Heart left ventricle (tissue), 16 donors: ENCODE results near the gene GREB1. TPM values are rescaled to one million over a fixed set of nuclear protein-coding genes. Genes with fewer than 3 reads are reported as not detected.

Experiments
- ATAC-seq, 4 donors: fragments of 200-7000 bp; cut with Tn5 transposase; one replicate each; pipeline ENCODE4 v1.9.1; 2020 to 2022; ENCODE audit warnings: moderate library complexity in 4 of 4, mild to moderate bottlenecking in 3 of 4, moderate number of reproducible peaks in 1 of 4
- DNase-seq, 5 donors: peaks; one replicate each; pipeline ENCODE4 v3.0.0-alpha.2; 2020
- H3K27ac ChIP-seq, 12 donors: fragments of 200-600 bp; sonication (generic) in 4 of 12; one replicate each; pipeline versions ENCODE4 v1.5.0 to v1.8.0; 2016 to 2022; ENCODE audit warnings: mild to moderate bottlenecking in 2 of 12
- H3K27me3 ChIP-seq, 9 donors: fragments of 200-600 bp; sonication (generic) in 2 of 9; one replicate each; pipeline versions ENCODE4 v1.5.1 to v1.8.0; 2016 to 2022; ENCODE audit warnings: mild to moderate bottlenecking in 3 of 9
- H3K36me3 ChIP-seq, 9 donors: fragments of 200-600 bp; sonication (generic) in 2 of 9; one replicate each; pipeline versions ENCODE4 v1.5.0 to v1.8.0; 2018 to 2022; ENCODE audit warnings: mild to moderate bottlenecking in 2 of 9
- H3K4me1 ChIP-seq, 12 donors: fragments of 200-600 bp; sonication (generic) in 4 of 12; one replicate each; pipeline versions ENCODE4 v1.5.0 to v1.8.0; 2016 to 2022; ENCODE audit warnings: mild to moderate bottlenecking in 3 of 12
- H3K4me3 ChIP-seq, 12 donors: fragments of 200-600 bp; sonication (generic) in 4 of 12; one replicate each; pipeline versions ENCODE4 v1.5.0 to v1.8.0; 2017 to 2022; ENCODE audit warnings: mild to moderate bottlenecking in 9 of 12, moderate library complexity in 4 of 12
- H3K9me3 ChIP-seq, 12 donors: fragments of 200-600 bp; sonication (generic) in 4 of 12; one replicate each; pipeline versions ENCODE4 v1.5.0 to v1.8.0; 2016 to 2022; ENCODE audit warnings: mild to moderate bottlenecking in 1 of 12
- POLR2A ChIP-seq, 2 donors: fragments of 450-650 bp; IDR thresholded peaks; one replicate each; pipeline ENCODE4 v1.6.1; 2017; ENCODE audit warnings: antibody characterized with exemption in 2 of 2, mild to moderate bottlenecking in 2 of 2, moderate library complexity in 2 of 2
- WGBS, 4 donors: extraction: QIAGEN DNeasy Blood & Tissue Kit in 2 of 4; methylation state at CpG; one replicate each; pipeline versions ENCODE4 v1.1.5 to v1.1.7; 2013 to 2018; 5-methylcytosine and 5-hydroxymethylcytosine counted together
- intact Hi-C, 10 donors: fragments of 100-400 bp; cut with DNase I; formaldehyde crosslinking; loops; one replicate each; pipeline versions ENCODE4 v1.11.1 to v1.14.2; 2022
- polyA plus RNA-seq, 2 donors: library from polyadenylated mRNA; stranded (reverse); fragments of 200-250 nt; gene quantifications; one replicate each; pipeline ENCODE4 v1.2.3, GENCODE V29; 2013
- total RNA-seq, 9 donors: library from RNA; depleted of rRNA in 2 of 9; stranded (reverse); fragments of >200 nt in 2 of 9; fragmentation: NEBNext Ultra II Directional in 3 of 9; extraction: Animal tissue kit (Norgen Biotek cat#: 25700) in 3 of 9; gene quantifications; one replicate each; pipeline versions ENCODE4 v1.1.0 to v1.2.4, GENCODE V29; 2016 to 2023
- TF ChIP-seq, protein P1 (sequence below), 12 donors: fragments of 200-600 bp; sonication (generic) in 4 of 12; IDR thresholded peaks; one replicate each; pipeline versions ENCODE4 v1.5.0 to v1.8.0; 2018 to 2022; ENCODE audit warnings: antibody characterized with exemption in 12 of 12, mild to moderate bottlenecking in 5 of 12
- donor health status: ischemic (EF 13 %, LVEDD 7.1; RV severe dilation, severe dysfunction).
- donor health status: healthy with polysubstance abuse.
- donor health status: DM: no; HTN: yes; CAD: no.
- donor health status: DM: no; HTN: no; CAD: no.
- donor health status: ischemic (EF 25% LVEDD 6.9; RV normal size, moderate dysfunction).
- donor health status: ischemic (EF 25% LVEDD 5.7; RV mildly dilated, moderate dysfunction).
- donor health status: healthy.
- donor health status: DM: yes; HTN: yes; CAD: no.
- donor health status: ischemic (EF 35%, LVEDD 5.7; RV mildly dilated, moderate dysfunction).
- donor health status: nonischemic (EF 11% LVEDD 7.7; RV severe dilation, severe dysfunction).
- donor health status: DM: yes; HTN: yes; CAD: no.
- donor health status: PGD.
- donor health status: ischemic (EF 29% LVEDD 5.4; RV normal size, mild dysfunction).
- donor health status: nonischemic (EF 23%, LVEDD 6.1; RV moderate dilation, normal function).

Gene GREB1
- total and polyA plus RNA-seq, 11 donors: 1.4 to 11.5 (median 5.6) TPM

DNA sequence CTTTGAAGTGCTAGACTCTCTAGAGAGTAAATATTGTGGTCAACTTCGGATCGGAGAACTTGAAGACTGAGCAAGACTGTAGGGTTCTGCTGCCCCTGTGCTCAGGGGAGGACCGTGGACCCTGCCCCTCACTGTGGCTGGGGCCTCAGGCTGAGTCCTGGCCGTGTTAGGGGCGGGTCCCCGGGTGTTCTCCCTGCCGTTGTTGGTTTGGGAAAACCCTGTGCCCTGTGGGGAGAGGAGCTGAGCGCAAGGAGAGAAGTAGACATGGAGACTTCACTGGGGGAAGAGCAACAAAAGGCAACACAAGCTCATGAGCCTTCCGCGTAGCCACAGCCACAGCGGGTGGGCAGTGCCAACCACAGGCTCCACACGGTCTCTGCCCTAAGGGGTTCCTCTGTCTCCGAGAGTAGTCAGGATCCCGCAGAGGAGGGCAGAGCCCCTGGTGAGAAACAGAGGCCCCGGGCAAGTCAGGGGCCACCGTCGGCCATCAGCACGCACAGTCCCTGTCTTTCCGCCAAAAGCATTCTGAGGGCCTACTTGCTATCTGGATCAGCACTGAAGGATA lies 83.1 kb downstream of the GREB1 start:
- 80 to 87% (median 86%) methylated on average over 17 to 19 of the region's 19 CpGs for WGBS, 4 donors
- DNase-seq (no peak), ATAC-seq (no peak)
- Histone ChIP-seq H3K27ac (no peak overlapping the region), H3K9me3 (no peaks in the 10 kb centered on the region), H3K36me3 (peaks cover 0 to 23% (median 3%) of the 10 kb centered on the region in 9 donors), H3K4me1 (no peaks in the 10 kb centered on the region), H3K4me3 (no peak overlapping the region), H3K27me3 (no peaks in the 10 kb centered on the region)
- intact Hi-C loops: no loop called here
- TF ChIP-seq POLR2A (IDR thresholded peaks at IDR 0.05): no peak
- TF ChIP-seq, protein P1, sequence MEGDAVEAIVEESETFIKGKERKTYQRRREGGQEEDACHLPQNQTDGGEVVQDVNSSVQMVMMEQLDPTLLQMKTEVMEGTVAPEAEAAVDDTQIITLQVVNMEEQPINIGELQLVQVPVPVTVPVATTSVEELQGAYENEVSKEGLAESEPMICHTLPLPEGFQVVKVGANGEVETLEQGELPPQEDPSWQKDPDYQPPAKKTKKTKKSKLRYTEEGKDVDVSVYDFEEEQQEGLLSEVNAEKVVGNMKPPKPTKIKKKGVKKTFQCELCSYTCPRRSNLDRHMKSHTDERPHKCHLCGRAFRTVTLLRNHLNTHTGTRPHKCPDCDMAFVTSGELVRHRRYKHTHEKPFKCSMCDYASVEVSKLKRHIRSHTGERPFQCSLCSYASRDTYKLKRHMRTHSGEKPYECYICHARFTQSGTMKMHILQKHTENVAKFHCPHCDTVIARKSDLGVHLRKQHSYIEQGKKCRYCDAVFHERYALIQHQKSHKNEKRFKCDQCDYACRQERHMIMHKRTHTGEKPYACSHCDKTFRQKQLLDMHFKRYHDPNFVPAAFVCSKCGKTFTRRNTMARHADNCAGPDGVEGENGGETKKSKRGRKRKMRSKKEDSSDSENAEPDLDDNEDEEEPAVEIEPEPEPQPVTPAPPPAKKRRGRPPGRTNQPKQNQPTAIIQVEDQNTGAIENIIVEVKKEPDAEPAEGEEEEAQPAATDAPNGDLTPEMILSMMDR (IDR thresholded peaks at IDR 0.05): no peak

DNA sequence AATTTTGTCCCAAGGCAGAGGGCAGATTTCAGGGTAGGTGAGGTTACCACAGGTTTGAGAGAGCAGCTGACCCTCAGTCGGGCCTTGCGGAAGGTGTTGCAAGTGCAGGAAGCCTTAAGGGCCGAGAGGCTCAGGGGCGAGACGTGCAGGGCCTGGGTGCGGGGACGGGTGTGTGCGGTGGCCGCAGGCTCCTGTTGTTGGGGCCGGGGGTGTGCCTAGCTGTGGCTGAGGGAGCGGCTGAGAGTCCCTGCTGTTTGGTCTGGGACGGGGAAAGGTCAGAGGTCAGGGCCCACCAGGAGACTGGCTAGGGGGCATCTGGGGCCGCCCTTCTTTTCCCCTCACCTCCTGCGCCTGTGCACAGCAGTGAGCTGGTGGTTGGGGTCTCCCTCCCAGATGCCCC lies 83.7 kb downstream of the GREB1 start:
- Histone ChIP-seq H3K27me3 (no peaks in the 10 kb centered on the region), H3K9me3 (no peaks in the 10 kb centered on the region), H3K36me3 (peaks cover 0 to 24% (median 3%) of the 10 kb centered on the region in 9 donors), H3K4me1 (no peaks in the 10 kb centered on the region), H3K4me3 (no peak overlapping the region), H3K27ac (no peak overlapping the region)
- ATAC-seq (no peak), DNase-seq (no peak)
- no peak for TF ChIP-seq POLR2A (IDR thresholded peaks at IDR 0.05)
- TF ChIP-seq, protein P1 (IDR thresholded peaks at IDR 0.05): no peak
- intact Hi-C loops: no loop called here
- 93 to 97% (median 94%) methylated on average over 13 to 14 of the region's 14 CpGs for WGBS, 4 donors

DNA sequence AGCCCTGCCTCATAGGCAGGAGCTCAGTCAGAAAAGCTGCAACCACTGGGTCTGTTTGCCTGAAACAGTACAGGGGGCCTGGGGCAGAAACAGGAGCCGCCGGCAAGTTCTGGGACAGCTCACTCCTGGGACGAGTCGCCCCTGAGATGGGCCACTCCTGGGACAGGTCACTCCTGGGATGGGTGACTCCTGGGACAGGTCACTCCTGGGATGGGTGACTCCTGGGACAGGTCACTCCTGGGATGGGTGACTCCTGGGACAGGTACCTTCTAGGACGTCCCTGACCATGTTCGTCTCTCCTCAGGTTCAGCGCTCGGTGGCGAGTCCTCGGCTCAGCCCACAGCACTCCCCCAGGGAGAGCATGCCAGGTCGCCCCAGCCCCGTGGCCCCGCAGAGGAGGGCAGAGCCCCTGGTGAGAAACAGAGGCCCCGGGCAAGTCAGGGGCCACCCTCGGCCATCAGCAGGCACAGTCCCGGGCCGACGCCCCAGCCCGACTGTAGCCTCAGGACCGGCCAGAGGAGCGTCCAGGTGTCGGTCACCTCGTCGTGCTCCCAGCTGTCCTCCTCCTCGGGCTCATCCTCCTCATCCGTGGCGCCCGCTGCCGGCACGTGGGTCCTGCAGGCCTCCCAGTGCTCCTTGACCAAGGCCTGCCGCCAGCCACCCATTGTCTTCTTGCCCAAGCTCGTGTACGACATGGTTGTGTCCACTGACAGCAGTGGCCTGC lies 84.3 kb downstream of the GREB1 start:
- TF ChIP-seq, protein P1 (IDR thresholded peaks at IDR 0.05): no peak
- TF ChIP-seq POLR2A (IDR thresholded peaks at IDR 0.05): no peak
- Histone ChIP-seq H3K4me1 (no peaks in the 10 kb centered on the region), H3K36me3 (peaks cover 0 to 24% (median 3%) of the 10 kb centered on the region in 9 donors), H3K4me3 (no peak overlapping the region), H3K27me3 (no peaks in the 10 kb centered on the region), H3K9me3 (no peaks in the 10 kb centered on the region), H3K27ac (no peak overlapping the region)
- ATAC-seq (peak in 2 of 4 donors; percentile 21 to 58), DNase-seq (no peak)
- WGBS, 4 donors: 95 to 97% (median 96%) methylated on average over 19 to 33 of the region's 33 CpGs
- intact Hi-C loops: no loop called here

DNA sequence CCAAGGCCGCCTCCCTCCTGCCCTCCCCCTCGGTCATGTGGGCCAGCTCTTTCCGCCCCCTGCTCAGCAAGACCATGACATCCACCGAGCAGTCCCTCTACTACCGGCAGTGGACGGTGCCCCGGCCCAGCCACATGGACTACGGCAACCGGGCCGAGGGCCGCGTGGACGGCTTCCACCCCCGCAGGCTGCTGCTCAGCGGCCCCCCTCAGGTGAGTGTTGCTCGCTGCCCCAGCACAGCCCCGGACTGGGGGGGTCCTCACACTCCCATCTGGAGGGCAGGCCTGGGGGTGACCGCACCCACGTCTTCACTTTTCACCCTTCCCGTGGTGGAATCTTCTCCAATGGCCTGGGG lies 84.8 kb downstream of the GREB1 start:
- intact Hi-C loops: no loop called here
- H3K4me1 ChIP-seq: no peaks in the 10 kb centered on the region
- DNase-seq (no peak), ATAC-seq (peak in 1 of 4 donors; percentile 10)
- H3K4me3 ChIP-seq: no peak overlapping the region
- H3K27me3 ChIP-seq: no peaks in the 10 kb centered on the region
- 92 to 97% (median 96%) methylated on average over 17 to 20 of the region's 20 CpGs for WGBS, 4 donors
- TF ChIP-seq, protein P1 (IDR thresholded peaks at IDR 0.05): no peak
- TF ChIP-seq POLR2A (IDR thresholded peaks at IDR 0.05): no peak
- no peak overlapping the region for H3K27ac ChIP-seq
- peaks cover 0 to 24% (median 3%) of the 10 kb centered on the region in 9 donors for H3K36me3 ChIP-seq
- H3K9me3 ChIP-seq: no peaks in the 10 kb centered on the region
